Stimulated activated naive CD8-positive, alpha-beta T cell treated with anti-CD3 and anti-CD28 coated beads, Interleukin-15, Interleukin-2, amounts not matched to agents 100 U/mL and 50 U/mL, for 24 hours (primary cell): ENCODE results near the gene NAT8L.

ENCODE experiments used
- ATAC-seq: fragments of 150-1000 bp; cut with Tn5 transposase; one replicate; pipeline ENCODE4 v1.10.0; 2021
- DNase-seq: peaks from one replicate; pipeline ENCODE4 v3.0.0; 2021

NAT8L gene

GRCh38 chr4:2095236-2096072 lies 36.3 kb downstream of the NAT8L start:
- ATAC-seq: no peak
- DNase-seq: no peak

GRCh38 chr4:2096073-2096609 lies 37.0 kb downstream of the NAT8L start:
- DNase-seq (no peak), ATAC-seq (no peak)

- ATAC-seq: no peak
- no peak for DNase-seq
These were observed 42.4 kb downstream of the NAT8L start for GRCh38 chr4:2101346-2102044.

- no peak for DNase-seq
These were observed 43.1 kb downstream of the NAT8L start for GRCh38 chr4:2102045-2102883.

GRCh38 chr4:2103127-2103842 lies 44.2 kb downstream of the NAT8L start:
- ATAC-seq (no peak), DNase-seq (no peak)

More at GRCh38 chr4:2102045-2102883, 43.1 kb downstream of the NAT8L start:
- ATAC-seq: no peak

GRCh38 chr4:2103843-2104547 lies 44.9 kb downstream of the NAT8L start:
- DNase-seq: no peak
- ATAC-seq: no peak

GRCh38 chr4:2104556-2105345 lies 45.6 kb downstream of the NAT8L start:
- DNase-seq: no peak
- no peak for ATAC-seq

- DNase-seq: no peak
- ATAC-seq: no peak
These were observed 46.4 kb downstream of the NAT8L start for GRCh38 chr4:2105559-2105958.

GRCh38 chr4:2116687-2117400 lies 57.7 kb downstream of the NAT8L start:
- no peak for DNase-seq
- ATAC-seq: no peak
